Stimulated activated CD4-positive, alpha-beta T cell treated with anti-CD3 and anti-CD28 coated beads, Interleukin-1b, Interleukin-23, amount 100 ng/mL, for 1 hour (primary cell): Measurements from ENCODE around the gene FANCC.

ENCODE experiments used
- DNase-seq, 2 donors: peaks; one replicate each; pipeline ENCODE4 v3.0.0-alpha.2; 2020; ENCODE audit warnings: low read depth in 2 of 2

Gene FANCC

GRCh38 chr9:95070549-95071021 lies 246.9 kb downstream of the FANCC start:
- DNase-seq = no peak

- no peak for DNase-seq
Observed at GRCh38 chr9:95067897-95068296, 249.6 kb downstream of the FANCC start.

GRCh38 chr9:95067057-95067456 lies 250.5 kb downstream of the FANCC start:
- no peak for DNase-seq

- no peak for DNase-seq
Observed at GRCh38 chr9:95065224-95065623, 252.3 kb downstream of the FANCC start.

- DNase-seq = no peak
Observed at GRCh38 chr9:95063300-95063699, 254.2 kb downstream of the FANCC start.

GRCh38 chr9:95062596-95063065 lies 254.9 kb downstream of the FANCC start:
- no peak for DNase-seq

GRCh38 chr9:95061916-95062595 lies 255.5 kb downstream of the FANCC start:
- DNase-seq = no peak

GRCh38 chr9:95060916-95061315 lies 256.6 kb downstream of the FANCC start:
- no peak for DNase-seq

GRCh38 chr9:95060234-95060633 lies 257.3 kb downstream of the FANCC start:
- DNase-seq = no peak

GRCh38 chr9:95058795-95059386 lies 258.6 kb downstream of the FANCC start:
- DNase-seq = no peak

GRCh38 chr9:95058121-95058785 lies 259.3 kb downstream of the FANCC start:
- DNase-seq = no peak

- no peak for DNase-seq
Observed at GRCh38 chr9:95057101-95057500, 260.4 kb downstream of the FANCC start.

- no peak for DNase-seq
Observed at GRCh38 chr9:95055851-95056551, 261.5 kb downstream of the FANCC start.

GRCh38 chr9:95055334-95055850 lies 262.1 kb downstream of the FANCC start:
- no peak for DNase-seq

- no peak for DNase-seq
Observed at GRCh38 chr9:95053611-95054570, 263.6 kb downstream of the FANCC start.

GRCh38 chr9:95049761-95050160 lies 267.7 kb downstream of the FANCC start:
- DNase-seq = no peak
